GM12872 (cell line): ENCODE data around the gene RNF212.

ENCODE experiments used
- TF ChIP-seq, protein P1 (sequence below): IDR thresholded peaks from 3 replicates; pipeline ENCODE4 v1.5.1; 2011; ENCODE audit warnings: low read depth, mild to moderate bottlenecking, low read length, moderate library complexity; ENCODE audit not compliant: insufficient read depth

The RNF212 gene, protein sequence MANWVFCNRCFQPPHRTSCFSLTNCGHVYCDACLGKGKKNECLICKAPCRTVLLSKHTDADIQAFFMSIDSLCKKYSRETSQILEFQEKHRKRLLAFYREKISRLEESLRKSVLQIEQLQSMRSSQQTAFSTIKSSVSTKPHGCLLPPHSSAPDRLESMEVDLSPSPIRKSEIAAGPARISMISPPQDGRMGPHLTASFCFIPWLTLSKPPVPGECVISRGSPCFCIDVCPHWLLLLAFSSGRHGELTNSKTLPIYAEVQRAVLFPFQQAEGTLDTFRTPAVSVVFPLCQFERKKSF

DNA sequence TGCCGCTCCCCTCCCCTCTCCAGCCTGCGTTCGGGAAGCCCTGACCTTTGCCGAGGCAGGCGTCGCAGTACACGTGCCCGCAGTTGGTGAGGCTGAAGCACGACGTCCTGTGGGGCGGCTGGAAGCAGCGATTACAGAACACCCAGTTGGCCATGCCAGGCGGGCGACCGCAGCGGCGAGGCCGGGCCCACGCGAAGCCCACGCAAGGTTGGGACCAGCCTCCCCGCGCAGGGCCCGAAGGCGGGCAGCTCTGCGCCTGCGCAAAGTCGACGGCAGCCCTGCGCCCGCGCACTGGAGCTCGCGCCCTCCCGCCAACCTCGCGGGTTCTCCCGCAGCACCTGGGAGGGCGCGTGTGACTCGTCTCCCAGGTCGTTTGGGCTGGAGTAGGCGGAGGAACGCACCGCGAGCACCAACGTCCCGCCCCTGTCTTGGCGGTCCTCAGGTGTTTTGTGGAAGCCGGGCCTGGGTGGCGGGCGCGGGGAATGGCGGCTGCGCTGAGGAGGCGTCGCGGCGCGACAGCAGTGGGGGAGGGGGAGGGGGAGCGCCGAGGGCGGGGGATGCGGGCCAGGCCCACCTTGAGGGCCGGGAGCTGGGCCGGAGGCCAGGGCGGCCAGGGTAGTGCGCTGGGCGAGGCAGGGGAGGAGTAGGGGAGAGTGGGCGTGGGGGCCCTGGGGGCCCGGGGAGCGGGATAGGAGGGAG lies at the start of gene RNF212:
TSS of gene RNF212 (minus strand) at position 254 of the 699 bp plus-strand sequence. CDS start at position 154, 100 bp downstream.
- TF ChIP-seq, protein P1, sequence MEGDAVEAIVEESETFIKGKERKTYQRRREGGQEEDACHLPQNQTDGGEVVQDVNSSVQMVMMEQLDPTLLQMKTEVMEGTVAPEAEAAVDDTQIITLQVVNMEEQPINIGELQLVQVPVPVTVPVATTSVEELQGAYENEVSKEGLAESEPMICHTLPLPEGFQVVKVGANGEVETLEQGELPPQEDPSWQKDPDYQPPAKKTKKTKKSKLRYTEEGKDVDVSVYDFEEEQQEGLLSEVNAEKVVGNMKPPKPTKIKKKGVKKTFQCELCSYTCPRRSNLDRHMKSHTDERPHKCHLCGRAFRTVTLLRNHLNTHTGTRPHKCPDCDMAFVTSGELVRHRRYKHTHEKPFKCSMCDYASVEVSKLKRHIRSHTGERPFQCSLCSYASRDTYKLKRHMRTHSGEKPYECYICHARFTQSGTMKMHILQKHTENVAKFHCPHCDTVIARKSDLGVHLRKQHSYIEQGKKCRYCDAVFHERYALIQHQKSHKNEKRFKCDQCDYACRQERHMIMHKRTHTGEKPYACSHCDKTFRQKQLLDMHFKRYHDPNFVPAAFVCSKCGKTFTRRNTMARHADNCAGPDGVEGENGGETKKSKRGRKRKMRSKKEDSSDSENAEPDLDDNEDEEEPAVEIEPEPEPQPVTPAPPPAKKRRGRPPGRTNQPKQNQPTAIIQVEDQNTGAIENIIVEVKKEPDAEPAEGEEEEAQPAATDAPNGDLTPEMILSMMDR: no peak

DNA sequence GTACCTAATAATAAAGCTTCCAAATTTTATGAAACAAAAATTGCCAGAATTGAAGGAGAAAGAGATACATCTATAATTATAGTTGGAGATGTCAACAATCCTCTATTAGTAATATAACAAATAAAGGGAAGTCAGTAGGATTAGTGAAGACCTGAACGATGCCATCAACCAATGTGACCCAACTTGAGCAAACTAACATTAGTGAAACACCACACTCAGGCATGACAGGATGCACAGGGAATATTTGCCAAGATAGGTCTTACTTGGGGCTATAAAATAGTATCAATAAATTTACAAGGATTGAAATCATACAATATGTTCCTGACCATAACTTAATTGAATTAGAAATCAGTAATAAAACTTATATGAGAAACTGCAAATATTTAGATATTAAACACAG lies 47.0 kb upstream of the RNF212 start:
- TF ChIP-seq, protein P1: no peak

GRCh38 chr4:1156069-1156468 lies 42.7 kb upstream of the RNF212 start:
- TF ChIP-seq, protein P1: no peak

GRCh38 chr4:1155314-1155713 lies 42.0 kb upstream of the RNF212 start:
- TF ChIP-seq, protein P1: no peak

DNA sequence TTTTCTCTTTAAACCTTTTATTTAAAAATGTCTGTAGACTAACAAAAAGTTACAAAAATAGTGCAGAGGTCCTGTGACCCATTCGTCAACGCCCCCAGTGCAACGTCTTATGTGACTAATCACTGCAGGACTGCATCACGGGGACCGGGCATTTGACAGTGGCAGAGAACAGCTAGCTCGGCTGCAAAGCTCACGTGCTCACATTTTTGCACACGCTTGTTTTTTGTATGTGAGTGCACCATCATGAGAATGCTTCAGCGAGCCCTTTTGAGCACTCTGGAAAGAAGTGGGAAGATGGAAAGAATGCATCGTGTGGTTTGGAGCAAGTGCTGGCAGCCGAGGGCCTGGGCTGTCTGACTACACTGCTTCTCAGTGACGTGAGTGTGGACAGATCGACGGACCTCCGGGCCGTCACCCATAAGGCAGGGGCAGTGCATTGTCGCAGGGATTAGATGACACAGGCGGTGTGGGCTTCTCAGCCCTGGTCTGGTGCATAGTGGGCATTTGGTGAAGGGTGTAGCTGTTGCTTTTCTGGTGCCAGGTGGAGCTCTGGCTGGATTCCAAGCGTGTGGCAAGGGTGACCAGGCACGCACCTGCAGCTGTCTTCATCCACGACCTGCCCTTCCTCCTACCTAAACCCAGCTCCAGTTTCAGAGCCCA lies 41.3 kb upstream of the RNF212 start:
- TF ChIP-seq, protein P1: no peak

GRCh38 chr4:1154126-1154522 lies 40.8 kb upstream of the RNF212 start:
- TF ChIP-seq, protein P1: no peak

DNA sequence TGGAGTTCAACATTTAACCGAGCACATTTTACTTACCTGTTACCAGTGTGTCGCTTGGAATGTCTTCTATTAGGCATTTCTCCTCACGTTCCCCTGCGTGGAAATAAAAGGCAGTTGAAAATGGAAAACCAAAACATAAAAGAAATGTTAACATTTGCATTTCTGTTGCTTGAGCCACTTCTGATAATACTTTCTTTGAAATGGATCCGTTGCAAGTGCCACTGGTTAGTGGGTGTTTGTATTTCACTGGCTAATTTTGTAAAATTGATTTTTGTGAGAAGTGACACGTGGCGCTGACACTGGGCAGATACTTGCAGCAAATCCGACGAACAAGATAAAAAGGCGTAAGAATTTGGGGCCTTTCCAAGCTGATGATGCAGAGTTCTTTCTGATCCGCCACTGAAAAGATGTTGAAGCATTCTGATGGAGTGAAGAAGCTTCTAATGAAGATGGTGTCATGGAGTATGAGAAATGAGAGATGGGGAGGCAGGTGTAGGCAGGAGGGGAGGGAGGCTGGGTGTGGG lies 40.3 kb upstream of the RNF212 start:
- TF ChIP-seq, protein P1: no peak
